ENCODE results near the gene AMBP. TPM values are rescaled to one million over a fixed set of nuclear protein-coding genes. Genes with fewer than 3 reads are reported as not detected.
A peak's percentile ranks its signal among the peaks of the same experiment; 100 is the strongest.

Gene AMBP
- total RNA-seq, 1 experiment from 2014 or later, result 0.20 TPM

- no peak overlapping the region for H4K91ac ChIP-seq (ENCODE audit: insufficient read length, low read depth, low read length)
- no peaks in the 10 kb centered on the region for H3K79me2 ChIP-seq (ENCODE audit: insufficient read depth, low read length)
- H3K4me3 Mint-ChIP-seq, result no peak overlapping the region
- H2BK120ac ChIP-seq (ENCODE audit: low read depth, low read length, poor library complexity, severe bottlenecking), result no peak overlapping the region
- no peak overlapping the region for H3K14ac ChIP-seq (ENCODE audit: insufficient read depth, low read length)
- no peak overlapping the region for H4K8ac ChIP-seq (replicated peaks; ENCODE audit: insufficient read length, low read depth, low read length)
- no peak for TF ChIP-seq CTCF (conservative IDR thresholded peaks at IDR 0.05)
- no peak overlapping the region for H2BK20ac ChIP-seq (ENCODE audit: low read depth, low read length, poor library complexity, severe bottlenecking)
- H2AFZ ChIP-seq (ENCODE audit: low read length), result no peak overlapping the region
- peak; percentile 20 for DNase-seq
- peaks cover 0 to 6% of the 10 kb centered on the region in 2 experiments; a peak in 1 of 4 replicates for H3K4me1 Mint-ChIP-seq
- no peaks in the 10 kb centered on the region for H3K27me3 ChIP-seq (ENCODE audit: insufficient read depth, low read length)
- no peak overlapping the region for H3K9ac ChIP-seq (ENCODE audit: extremely low read depth, insufficient read length, low read length)
- no peak overlapping the region for H3K56ac ChIP-seq (ENCODE audit: insufficient read length, low read depth, low read length)
- H4K20me1 ChIP-seq (ENCODE audit: control insufficient read depth, insufficient read depth, insufficient read length), result no peaks in the 10 kb centered on the region
- H3K27me3 Mint-ChIP-seq (ENCODE audit: low read depth), result no peaks in the 10 kb centered on the region
- H2AK5ac ChIP-seq (ENCODE audit: insufficient read length, low read length), result no peak overlapping the region
- no peak overlapping the region for H3K27ac ChIP-seq (ENCODE audit: insufficient read length, low read depth, low read length)
- no peaks in the 10 kb centered on the region for H3K23me2 ChIP-seq (ENCODE audit: insufficient read length, low read depth, low read length, poor library complexity, severe bottlenecking)
- H2BK12ac ChIP-seq (ENCODE audit: insufficient read length, low read depth, low read length), result no peak overlapping the region
- peaks cover 17 to 53% (median 32%) of the 10 kb centered on the region in 3 experiments; a peak in 6 of 7 replicates for H3K36me3 Mint-ChIP-seq (ENCODE audit: insufficient read depth in 1 of 3, low read depth in 3 of 3)
- no peak overlapping the region for H2BK15ac ChIP-seq (ENCODE audit: low read depth, low read length)
- H3K18ac ChIP-seq (ENCODE audit: insufficient read length, low read depth, low read length), result no peak overlapping the region
- no peak overlapping the region for H4K5ac ChIP-seq (ENCODE audit: insufficient read length, low read depth, low read length)
- no peak overlapping the region for H3K4me2 ChIP-seq (ENCODE audit: insufficient read depth, insufficient read length, low read length)
- no peaks in the 10 kb centered on the region for H3K9me3 Mint-ChIP-seq
- no peaks in the 10 kb centered on the region for H3K79me1 ChIP-seq (ENCODE audit: insufficient read depth, low read depth, low read length, poor library complexity, severe bottlenecking)
- H3K27ac Mint-ChIP-seq, result peak overlapping the region in 2 of 3 experiments; percentile 64 to 78; a peak in 3 of 7 replicates
- H3T11ph ChIP-seq (ENCODE audit: low read length), result no peak overlapping the region
- no peak overlapping the region for H3K4ac ChIP-seq (ENCODE audit: low read depth, low read length)
- H3K4me1 ChIP-seq (ENCODE audit: insufficient read depth, low read length), result no peaks in the 10 kb centered on the region
- H2BK5ac ChIP-seq (ENCODE audit: insufficient read length, low read length), result no peak overlapping the region
- H3K9me3 ChIP-seq (ENCODE audit: control insufficient read depth, low read depth, low read length), result no peaks in the 10 kb centered on the region
- WGBS (ENCODE audit: extremely low coverage, insufficient read length, low lambda C conversion rate), result no CpG with 5 or more reads among the region's 19 CpGs
- H3K23ac ChIP-seq (ENCODE audit: insufficient read length, low read depth, low read length), result no peak overlapping the region
Measured at GRCh38 chr9:114031948-114032840, 45.9 kb downstream of the AMBP start.
